CD4-positive, alpha-beta memory T cell (primary cell): ENCODE data around the gene OR51I2. TPM values are rescaled to one million over a fixed set of nuclear protein-coding genes. Genes with fewer than 3 reads are reported as not detected.

Experiments
- CTCF ChIA-PET: fragments of 350-600 bp; sonication (Branson Sonifier 250); formaldehyde crosslinking; loops from one replicate; lab custom pipeline; 2021; ENCODE audit warnings: inconsistent platforms; ENCODE audit not compliant: partially characterized antibody; lab: Charles Lee
- POLR2A ChIA-PET: fragments of 350-600 bp; sonication (Branson Sonifier 250); formaldehyde crosslinking; loops from one replicate; lab custom pipeline; 2021; ENCODE audit not compliant: partially characterized antibody; lab: Charles Lee
- DNase-seq, 5 donors: peaks; one replicate each; pipeline versions ENCODE4 v3.0.0 to v3.0.0-alpha.2; 2020 to 2022; ENCODE audit warnings: mixed read lengths in 1 of 5
- H3K27ac ChIP-seq: one replicate; pipeline ENCODE4 v1.7.0; 2013; ENCODE audit warnings: low read depth, low read length
- H3K27me3 ChIP-seq: 2 replicates; pipeline ENCODE4 v1.7.0; 2013; ENCODE audit warnings: mild to moderate bottlenecking, low read length, moderate library complexity; ENCODE audit not compliant: insufficient read depth
- H3K36me3 ChIP-seq: 2 replicates; pipeline ENCODE4 v1.7.0; 2013; ENCODE audit warnings: mild to moderate bottlenecking, low read length, moderate library complexity; ENCODE audit not compliant: insufficient read depth
- H3K4me1 ChIP-seq: 2 replicates; pipeline ENCODE4 v1.7.0; 2013; ENCODE audit warnings: mild to moderate bottlenecking, low read length, moderate library complexity; ENCODE audit not compliant: insufficient read depth
- H3K4me3 ChIP-seq, 2 donors: one replicate each; pipeline ENCODE4 v1.7.0; 2013; ENCODE audit warnings: low read length in 2 of 2, mild to moderate bottlenecking in 1 of 2
- H3K9me3 ChIP-seq, 2 donors: one replicate each; pipeline ENCODE4 v1.7.0; 2013; ENCODE audit warnings: low read length in 2 of 2, control low read depth in 1 of 2; ENCODE audit not compliant: control insufficient read depth in 1 of 2
- H3K27ac Mint-ChIP-seq, 7 donors: one replicate each; pipeline ENCODE4 v1.8.0; 2020 to 2021; ENCODE audit warnings: mixed read lengths in 7 of 7, mild to moderate bottlenecking in 6 of 7, inconsistent platforms in 3 of 7, moderate library complexity in 3 of 7
- H3K27me3 Mint-ChIP-seq, 2 donors: one replicate each; pipeline ENCODE4 v1.8.0; 2020 to 2021; ENCODE audit warnings: mixed read lengths in 2 of 2
- H3K36me3 Mint-ChIP-seq, 2 donors: one replicate each; pipeline ENCODE4 v1.8.0; 2020 to 2021; ENCODE audit warnings: mixed read lengths in 2 of 2, inconsistent platforms in 1 of 2, mild to moderate bottlenecking in 1 of 2
- H3K4me1 Mint-ChIP-seq, 4 donors: one replicate each; pipeline ENCODE4 v1.8.0; 2020 to 2021; ENCODE audit warnings: mixed read lengths in 4 of 4, mild to moderate bottlenecking in 1 of 4
- H3K4me3 Mint-ChIP-seq, 8 donors: one replicate each; pipeline ENCODE4 v1.8.0; 2020 to 2021; ENCODE audit warnings: mixed read lengths in 8 of 8, mild to moderate bottlenecking in 7 of 8, moderate library complexity in 6 of 8, inconsistent platforms in 3 of 8
- H3K9me3 Mint-ChIP-seq, 8 donors: one replicate each; pipeline ENCODE4 v1.8.0; 2020 to 2021; ENCODE audit warnings: mixed read lengths in 8 of 8, mild to moderate bottlenecking in 5 of 8, inconsistent platforms in 3 of 8, moderate library complexity in 1 of 8
- intact Hi-C: fragments of 100-400 bp; cut with micrococcal nuclease; formaldehyde crosslinking; loops from one replicate; pipeline ENCODE4 v1.15.1; 2023
- polyA plus RNA-seq, 2 donors: library from polyadenylated mRNA; unstranded; fragments of 300-500 nt; fragmentation: Illumina TruSeq; gene quantifications; one replicate each; pipeline ENCODE4 v1.2.3, GENCODE V29; 2021
- total RNA-seq, 2 experiments: library from RNA; stranded (reverse); gene quantifications; one replicate each; pipeline ENCODE4 v1.2.3, GENCODE V29; 2021

OR51I2 gene
- total and polyA plus RNA-seq, 4 experiments from 2014 or later, result not detected

GRCh38 chr11:5449432-5449831 is 309 bp downstream of the OR51I2 start:
- no peaks in the 10 kb centered on the region for H3K4me1 Mint-ChIP-seq
- intact Hi-C loops, result no loop called here
- no peak for DNase-seq
- H3K36me3 Mint-ChIP-seq, result no peaks in the 10 kb centered on the region
- no peaks in the 10 kb centered on the region for H3K9me3 Mint-ChIP-seq
- H3K4me3 Mint-ChIP-seq, result no peak overlapping the region
- Histone ChIP-seq H3K27me3 (no peaks in the 10 kb centered on the region), H3K27ac (no peak overlapping the region), H3K36me3 (no peaks in the 10 kb centered on the region), H3K9me3 (no peaks in the 10 kb centered on the region), H3K4me3 (no peak overlapping the region), H3K4me1 (no peaks in the 10 kb centered on the region)
- ChIA-PET POLR2A (no interaction called here), CTCF (no interaction called here)
- no peak overlapping the region for H3K27ac Mint-ChIP-seq
- H3K27me3 Mint-ChIP-seq, result peaks cover 1 to 5% of the 10 kb centered on the region in 2 donors

GRCh38 chr11:5460983-5461621 is 12.0 kb downstream of the OR51I2 start:
- no peak overlapping the region for H3K27ac Mint-ChIP-seq
- ChIA-PET POLR2A (no interaction called here), CTCF (no interaction called here)
- H3K27ac ChIP-seq, result no peak overlapping the region
- H3K36me3 ChIP-seq, result no peaks in the 10 kb centered on the region
- no peaks in the 10 kb centered on the region for H3K36me3 Mint-ChIP-seq
- H3K9me3 ChIP-seq, result no peaks in the 10 kb centered on the region
- no peak for DNase-seq
- no peak overlapping the region for H3K4me3 Mint-ChIP-seq
- no peaks in the 10 kb centered on the region for H3K4me1 Mint-ChIP-seq
- peaks cover 0 to 4% (median 2%) of the 10 kb centered on the region in 8 donors for H3K9me3 Mint-ChIP-seq
- no peaks in the 10 kb centered on the region for H3K27me3 ChIP-seq
- H3K27me3 Mint-ChIP-seq, result peaks cover 2 to 3% of the 10 kb centered on the region in 2 donors
- intact Hi-C loops, result no loop called here
- H3K4me3 ChIP-seq, result no peak overlapping the region
- H3K4me1 ChIP-seq, result no peaks in the 10 kb centered on the region

- Histone ChIP-seq H3K27me3 (no peaks in the 10 kb centered on the region), H3K36me3 (no peaks in the 10 kb centered on the region), H3K4me3 (no peak overlapping the region), H3K27ac (no peak overlapping the region), H3K4me1 (no peaks in the 10 kb centered on the region), H3K9me3 (no peaks in the 10 kb centered on the region)
- no peak for DNase-seq
- Mint-ChIP-seq H3K9me3 (peaks cover 0 to 2% (median 0%) of the 10 kb centered on the region in 8 donors), H3K4me1 (no peaks in the 10 kb centered on the region), H3K4me3 (no peak overlapping the region), H3K36me3 (no peaks in the 10 kb centered on the region), H3K27ac (no peak overlapping the region), H3K27me3 (peaks cover 7 to 13% of the 10 kb centered on the region in 2 donors)
- intact Hi-C loops, result no loop called here
- ChIA-PET CTCF (interaction anchor here (1.6 kb wide), 1 partner anchor 9 kb away, joined by 7 read pairs; no protein-coding TSS in a partner anchor), POLR2A (no interaction called here)
These were observed 18.4 kb downstream of the OR51I2 start for GRCh38 chr11:5467527-5467926.

GRCh38 chr11:5473921-5474320 is 24.8 kb downstream of the OR51I2 start:
- Histone ChIP-seq H3K36me3 (no peaks in the 10 kb centered on the region), H3K9me3 (no peaks in the 10 kb centered on the region), H3K27me3 (no peaks in the 10 kb centered on the region), H3K4me3 (no peak overlapping the region), H3K4me1 (no peaks in the 10 kb centered on the region), H3K27ac (no peak overlapping the region)
- H3K27ac Mint-ChIP-seq, result no peak overlapping the region
- intact Hi-C loops, result loop anchor here (10.0 kb wide), 1 partner anchor 421 kb away; the partner anchor contains the start of gene OR52E5
- H3K36me3 Mint-ChIP-seq, result no peaks in the 10 kb centered on the region
- no peak overlapping the region for H3K4me3 Mint-ChIP-seq
- POLR2A ChIA-PET, result no interaction called here
- peaks cover 11 to 23% of the 10 kb centered on the region in 2 donors for H3K27me3 Mint-ChIP-seq
- CTCF ChIA-PET, result no interaction called here
- no peaks in the 10 kb centered on the region for H3K9me3 Mint-ChIP-seq
- DNase-seq, result no peak
- no peaks in the 10 kb centered on the region for H3K4me1 Mint-ChIP-seq

- CTCF ChIA-PET, result interaction anchor here (1.0 to 1.9 kb wide), 12 partner anchors 9 to 878 kb away, joined by 3 to 13 read pairs (median 4); partner anchors contain the start of genes OR52N2 and TRIM5
- no peak overlapping the region for H3K27ac Mint-ChIP-seq
- Histone ChIP-seq H3K9me3 (no peaks in the 10 kb centered on the region), H3K36me3 (no peaks in the 10 kb centered on the region), H3K4me3 (no peak overlapping the region), H3K27me3 (no peaks in the 10 kb centered on the region), H3K27ac (no peak overlapping the region), H3K4me1 (no peaks in the 10 kb centered on the region)
- H3K27me3 Mint-ChIP-seq, result peaks cover 7 to 12% of the 10 kb centered on the region in 2 donors
- POLR2A ChIA-PET, result no interaction called here
- DNase-seq, result peak in 4 of 5 donors; percentile 18 to 39 (median 30)
- no peaks in the 10 kb centered on the region for H3K9me3 Mint-ChIP-seq
- H3K4me3 Mint-ChIP-seq, result no peak overlapping the region
- H3K36me3 Mint-ChIP-seq, result no peaks in the 10 kb centered on the region
- intact Hi-C loops, result loop anchor here (10.0 kb wide), 1 partner anchor 418 kb away; the partner anchor contains the start of gene OR52E5
- H3K4me1 Mint-ChIP-seq, result no peaks in the 10 kb centered on the region
These were observed 27.2 kb downstream of the OR51I2 start for GRCh38 chr11:5476186-5476819.

GRCh38 chr11:5486003-5486402 is 36.9 kb downstream of the OR51I2 start:
- ChIA-PET CTCF (interaction anchor here (1.7 kb wide), 1 partner anchor 9 kb away, joined by 5 read pairs; no protein-coding TSS in a partner anchor), POLR2A (no interaction called here)
- Histone ChIP-seq H3K27me3 (no peaks in the 10 kb centered on the region), H3K36me3 (no peaks in the 10 kb centered on the region), H3K9me3 (no peaks in the 10 kb centered on the region), H3K4me3 (no peak overlapping the region), H3K4me1 (no peaks in the 10 kb centered on the region), H3K27ac (no peak overlapping the region)
- Mint-ChIP-seq H3K27me3 (peaks cover 0 to 9% of the 10 kb centered on the region in 2 donors), H3K9me3 (peaks cover 0 to 2% (median 0%) of the 10 kb centered on the region in 8 donors), H3K4me3 (no peak overlapping the region), H3K4me1 (no peaks in the 10 kb centered on the region), H3K36me3 (no peaks in the 10 kb centered on the region), H3K27ac (no peak overlapping the region)
- no peak for DNase-seq
- intact Hi-C loops, result no loop called here

- Histone ChIP-seq H3K27ac (no peak overlapping the region), H3K4me1 (no peaks in the 10 kb centered on the region), H3K27me3 (no peaks in the 10 kb centered on the region), H3K9me3 (no peaks in the 10 kb centered on the region), H3K36me3 (no peaks in the 10 kb centered on the region), H3K4me3 (no peak overlapping the region)
- Mint-ChIP-seq H3K36me3 (no peaks in the 10 kb centered on the region), H3K4me1 (no peaks in the 10 kb centered on the region), H3K27me3 (peaks cover 0 to 12% of the 10 kb centered on the region in 2 donors), H3K27ac (no peak overlapping the region), H3K4me3 (no peak overlapping the region), H3K9me3 (peaks cover 0 to 2% (median 0%) of the 10 kb centered on the region in 8 donors)
- intact Hi-C loops, result no loop called here
- no peak for DNase-seq
- ChIA-PET CTCF (interaction anchor here (1.7 kb wide), 1 partner anchor 9 kb away, joined by 5 read pairs; no protein-coding TSS in a partner anchor), POLR2A (no interaction called here)
These were observed 37.3 kb downstream of the OR51I2 start for GRCh38 chr11:5486421-5486820.
